Aorta (tissue), 5 donors: ENCODE measurements around the gene TSHZ2. TPM values are rescaled to one million over a fixed set of nuclear protein-coding genes. Genes with fewer than 3 reads are reported as not detected.
A peak's percentile ranks its signal among the peaks of the same experiment; 100 is the strongest.

ENCODE experiments used
- ATAC-seq: fragments of 200-7000 bp; cut with Tn5 transposase; one replicate; pipeline ENCODE4 v1.9.1; 2022; ENCODE audit warnings: moderate library complexity; ENCODE audit not compliant: low FRiP score
- DNase-seq, 2 donors: peaks; one replicate each; pipeline ENCODE4 v3.0.0-alpha.2; 2020
- H3K27ac ChIP-seq, 2 donors: one replicate each; pipeline ENCODE4 v1.5.1; 2013; ENCODE audit warnings: low read length in 2 of 2, mild to moderate bottlenecking in 2 of 2, moderate library complexity in 2 of 2, control low read depth in 1 of 2, inconsistent platforms in 1 of 2, low read depth in 1 of 2
- H3K27me3 ChIP-seq, 2 donors: one replicate each; pipeline ENCODE4 v1.6.1; 2013; ENCODE audit warnings: control low read depth in 1 of 2, low read length in 1 of 2, mild to moderate bottlenecking in 1 of 2, moderate library complexity in 1 of 2; ENCODE audit not compliant: insufficient read depth in 2 of 2, control insufficient read depth in 1 of 2
- H3K36me3 ChIP-seq, 2 donors: one replicate each; pipeline ENCODE4 v1.6.1; 2013; ENCODE audit warnings: control low read depth in 1 of 2, low read length in 1 of 2, mild to moderate bottlenecking in 1 of 2; ENCODE audit not compliant: insufficient read depth in 2 of 2, control insufficient read depth in 1 of 2
- H3K4me1 ChIP-seq, 2 donors: one replicate each; pipeline ENCODE4 v1.6.1; 2013; ENCODE audit warnings: low read length in 2 of 2, control low read depth in 1 of 2, mild to moderate bottlenecking in 1 of 2, moderate library complexity in 1 of 2; ENCODE audit not compliant: insufficient read depth in 2 of 2, control insufficient read depth in 1 of 2
- H3K4me3 ChIP-seq, 2 donors: one replicate each; pipeline ENCODE4 v1.5.1; 2013; ENCODE audit warnings: low read length in 2 of 2, control low read depth in 1 of 2, mild to moderate bottlenecking in 1 of 2
- H3K9me3 ChIP-seq: one replicate; pipeline ENCODE4 v1.6.1; 2013; ENCODE audit warnings: mild to moderate bottlenecking, low read length; ENCODE audit not compliant: control insufficient read depth
- WGBS, 2 donors: extraction: QIAGEN DNeasy Blood & Tissue Kit; methylation state at CpG; one replicate each; pipeline ENCODE4 v1.1.7; 2013; 5-methylcytosine and 5-hydroxymethylcytosine counted together
- intact Hi-C, 2 donors: fragments of 100-400 bp; cut with DNase I; formaldehyde crosslinking; loops; one replicate each; pipeline versions ENCODE4 v1.14.2 to v1.15.0; 2022
- polyA plus RNA-seq, 2 donors: library from polyadenylated mRNA; stranded (reverse); fragments of 200-250 nt; gene quantifications; one replicate each; pipeline ENCODE4 v1.2.3, GENCODE V29; 2013
- total RNA-seq, 2 donors: library from RNA; stranded (reverse); fragmentation: NEBNext Ultra II Directional; extraction: Animal tissue kit (Norgen Biotek cat#: 25700); gene quantifications; one replicate each; pipeline ENCODE4 v1.2.1, GENCODE V29; 2021
- donor health status: healthy with polysubstance abuse.
- donor health status: Bipolar disorder and iron deficiency.
- donor health status: DM: no; HTN: no; CAD: no.
- donor health status: DM: no; HTN: no; CAD: no.
- donor health status: DM: yes; HTN: yes; CAD: no.

The TSHZ2 gene
- total and polyA plus RNA-seq, 4 donors = 0.08 to 95.4 (median 13.3) TPM

DNA sequence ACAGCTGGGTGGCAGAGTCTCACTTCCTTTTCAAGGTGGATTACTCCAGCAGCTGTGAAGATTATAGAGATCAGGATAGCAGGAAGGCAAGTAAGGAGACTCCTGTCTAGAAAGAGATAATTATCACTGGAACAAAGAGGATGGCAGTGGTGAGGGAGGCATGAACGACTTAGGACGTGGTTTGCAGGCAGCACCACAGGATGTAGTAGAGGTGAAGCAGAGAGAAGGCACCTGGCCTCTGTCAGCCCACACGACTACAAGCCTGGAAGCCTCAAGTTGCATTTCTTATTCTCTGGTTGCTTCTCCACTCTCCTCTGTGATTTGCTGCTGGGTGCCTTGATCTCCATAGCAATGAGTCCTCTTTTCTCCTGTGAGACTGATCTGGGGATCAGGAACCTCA lies 62.7 kb downstream of the TSHZ2 start:
- intact Hi-C loops = no loop called here
- Histone ChIP-seq H3K9me3 (no peaks in the 10 kb centered on the region), H3K27me3 (no peaks in the 10 kb centered on the region), H3K36me3 (no peaks in the 10 kb centered on the region), H3K27ac (no peak overlapping the region), H3K4me3 (no peak overlapping the region), H3K4me1 (no peaks in the 10 kb centered on the region)
- no peak for ATAC-seq
- DNase-seq = no peak
- WGBS, 2 donors = 50 to 53% methylated on average over 3 of the region's 3 CpGs

DNA sequence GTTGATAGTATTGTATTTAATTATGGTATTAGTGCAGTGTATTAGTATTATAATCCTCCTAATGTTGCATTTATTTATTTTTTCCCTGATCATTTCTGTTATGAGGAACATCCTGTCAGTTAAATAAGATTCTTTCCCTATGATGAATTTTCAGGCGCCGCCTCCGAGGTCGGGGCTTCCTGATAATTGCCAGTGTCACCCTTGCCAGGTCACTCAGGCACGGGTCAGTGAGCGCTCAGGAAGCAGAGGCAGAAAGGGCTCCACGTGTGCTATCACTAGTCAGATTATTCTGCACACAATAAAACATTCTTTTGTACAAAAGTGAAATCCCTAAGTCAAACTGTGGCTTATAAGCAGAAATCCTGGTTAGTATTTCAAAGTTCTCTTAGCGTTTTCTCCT lies 64.8 kb downstream of the TSHZ2 start:
- H3K27ac ChIP-seq = no peak overlapping the region
- ATAC-seq = no peak
- H3K27me3 ChIP-seq = no peaks in the 10 kb centered on the region
- WGBS, 2 donors = 35 to 38% methylated on average over 8 of the region's 8 CpGs
- no peak for DNase-seq
- intact Hi-C loops = no loop called here
- H3K4me1 ChIP-seq = no peaks in the 10 kb centered on the region
- no peak overlapping the region for H3K4me3 ChIP-seq
- no peaks in the 10 kb centered on the region for H3K9me3 ChIP-seq
- no peaks in the 10 kb centered on the region for H3K36me3 ChIP-seq

DNA sequence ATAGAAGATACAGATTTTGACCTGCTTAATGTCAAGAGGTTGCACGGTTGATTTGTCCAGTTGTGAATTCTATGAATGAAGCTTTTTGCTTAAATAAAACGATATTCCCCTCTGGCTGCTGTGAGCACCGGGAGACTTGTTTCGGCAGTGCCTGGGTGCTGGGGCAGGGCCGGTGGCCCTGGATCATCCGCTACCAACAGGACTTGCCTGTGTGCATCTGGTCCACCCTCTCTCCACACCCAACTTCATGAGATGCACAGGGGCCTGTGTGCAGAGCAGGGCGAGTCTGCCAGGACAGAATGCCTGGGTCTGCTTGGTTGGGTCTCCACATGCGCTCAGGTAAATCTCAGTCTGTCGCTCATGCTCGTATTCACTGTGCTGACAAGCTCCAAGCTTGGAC lies 65.5 kb downstream of the TSHZ2 start:
- Histone ChIP-seq H3K27me3 (no peaks in the 10 kb centered on the region), H3K9me3 (no peaks in the 10 kb centered on the region), H3K27ac (no peak overlapping the region), H3K36me3 (no peaks in the 10 kb centered on the region), H3K4me3 (no peak overlapping the region), H3K4me1 (no peaks in the 10 kb centered on the region)
- no peak for DNase-seq
- intact Hi-C loops = no loop called here
- no peak for ATAC-seq
- WGBS, 2 donors = 85 to 93% methylated on average over 10 of the region's 10 CpGs

DNA sequence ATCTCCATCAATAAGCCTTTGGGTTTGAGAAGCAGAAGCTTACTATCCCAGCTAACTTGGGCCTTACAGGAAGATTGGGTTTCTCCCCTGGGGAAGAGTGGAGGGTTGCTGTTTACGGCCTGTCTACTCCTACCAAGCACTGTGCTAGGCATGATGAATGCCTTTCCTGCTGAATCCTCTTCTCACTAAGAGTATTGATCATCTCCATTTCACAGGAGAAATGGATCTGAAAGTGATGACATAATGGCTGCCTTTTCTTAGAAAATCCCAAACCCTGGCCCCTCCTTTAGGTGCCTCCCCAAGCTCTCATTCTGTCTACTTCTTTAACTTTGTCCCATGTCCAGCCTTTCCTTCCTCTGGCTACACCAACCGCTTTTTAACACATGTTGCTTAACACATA lies 66.1 kb downstream of the TSHZ2 start:
- no peaks in the 10 kb centered on the region for H3K4me1 ChIP-seq
- no peak overlapping the region for H3K27ac ChIP-seq
- no peaks in the 10 kb centered on the region for H3K36me3 ChIP-seq
- H3K4me3 ChIP-seq = no peak overlapping the region
- no peaks in the 10 kb centered on the region for H3K9me3 ChIP-seq
- DNase-seq = no peak
- ATAC-seq = no peak
- WGBS, 2 donors = 92 to 94% methylated on average over 2 of the region's 2 CpGs
- intact Hi-C loops = no loop called here
- no peaks in the 10 kb centered on the region for H3K27me3 ChIP-seq

DNA sequence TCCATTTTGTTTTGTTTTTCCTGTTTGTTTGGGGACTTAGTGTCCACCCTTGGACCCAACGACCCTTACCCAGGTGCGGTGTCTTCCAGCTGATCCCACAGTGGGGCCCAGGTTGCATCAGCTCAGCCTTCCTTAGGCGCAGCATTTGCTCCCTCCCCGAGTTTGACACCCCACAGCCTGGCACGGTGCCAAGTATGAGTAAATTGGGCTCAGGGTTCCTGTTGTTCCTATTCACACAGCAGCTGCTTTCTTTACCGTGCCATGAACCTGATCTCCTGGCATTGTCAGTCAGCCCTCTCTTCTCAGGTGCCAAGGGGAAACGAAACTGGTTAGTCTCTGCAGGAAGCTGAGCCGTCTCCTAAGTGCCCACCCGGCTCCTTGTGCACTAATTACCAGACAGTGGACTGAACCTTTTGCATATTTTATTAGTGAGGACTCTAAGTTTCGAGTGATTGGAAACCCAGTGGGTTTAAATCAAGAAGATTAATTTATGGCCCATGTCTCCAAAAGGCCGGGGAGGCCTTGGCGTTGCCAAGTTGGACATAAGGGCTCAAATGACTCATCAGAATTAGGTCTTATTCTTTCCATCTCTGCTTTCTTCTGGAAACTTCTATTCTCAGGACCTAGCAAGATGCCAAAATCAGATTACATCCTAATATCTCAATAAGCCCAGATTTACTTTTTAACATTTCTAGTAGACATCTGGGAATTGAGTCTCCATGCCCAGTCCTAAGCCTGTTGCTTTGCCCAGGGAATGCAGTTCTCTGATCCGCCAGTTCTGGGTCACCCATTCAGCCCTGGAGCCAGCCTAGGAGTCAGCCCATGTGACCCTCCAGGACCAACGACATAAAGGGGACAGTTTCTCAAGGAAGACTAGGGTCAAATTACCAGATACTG lies 68.8 kb downstream of the TSHZ2 start:
- DNase-seq (peak; percentile 54 to 82), ATAC-seq (peak; percentile 54)
- Histone ChIP-seq H3K9me3 (no peaks in the 10 kb centered on the region), H3K27me3 (no peaks in the 10 kb centered on the region), H3K27ac (no peak overlapping the region), H3K36me3 (no peaks in the 10 kb centered on the region), H3K4me1 (no peaks in the 10 kb centered on the region), H3K4me3 (no peak overlapping the region)
- intact Hi-C loops = no loop called here
- whole genome bisulfite sequencing, 2 donors = 58 to 67% methylated on average over 14 of the region's 14 CpGs

DNA sequence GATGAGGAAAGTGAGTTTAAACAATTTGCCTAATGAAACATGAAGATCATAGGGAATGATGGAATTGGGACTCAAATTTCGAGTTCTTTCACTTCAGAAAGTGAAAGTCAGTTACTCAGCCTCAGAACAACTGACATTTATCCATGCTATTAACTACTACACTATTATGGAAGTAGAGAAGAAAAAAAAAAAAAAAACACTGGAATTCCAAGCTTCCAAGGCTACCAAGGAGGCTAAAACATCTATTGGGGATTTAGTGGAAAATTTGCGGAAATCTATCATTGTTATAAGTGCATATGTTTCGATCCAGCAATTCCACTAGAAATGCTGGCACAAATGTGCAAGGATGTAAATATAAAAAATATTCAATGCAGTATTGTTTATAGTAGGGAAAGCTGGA lies 70.4 kb downstream of the TSHZ2 start:
- intact Hi-C loops = no loop called here
- no peaks in the 10 kb centered on the region for H3K36me3 ChIP-seq
- no peaks in the 10 kb centered on the region for H3K4me1 ChIP-seq
- no peak for DNase-seq
- H3K9me3 ChIP-seq = peaks cover 1% of the 10 kb centered on the region
- no peak for ATAC-seq
- WGBS, 2 donors = 52 to 66% methylated on average over 3 of the region's 3 CpGs
- H3K4me3 ChIP-seq = no peak overlapping the region
- H3K27me3 ChIP-seq = no peaks in the 10 kb centered on the region
- no peak overlapping the region for H3K27ac ChIP-seq

DNA sequence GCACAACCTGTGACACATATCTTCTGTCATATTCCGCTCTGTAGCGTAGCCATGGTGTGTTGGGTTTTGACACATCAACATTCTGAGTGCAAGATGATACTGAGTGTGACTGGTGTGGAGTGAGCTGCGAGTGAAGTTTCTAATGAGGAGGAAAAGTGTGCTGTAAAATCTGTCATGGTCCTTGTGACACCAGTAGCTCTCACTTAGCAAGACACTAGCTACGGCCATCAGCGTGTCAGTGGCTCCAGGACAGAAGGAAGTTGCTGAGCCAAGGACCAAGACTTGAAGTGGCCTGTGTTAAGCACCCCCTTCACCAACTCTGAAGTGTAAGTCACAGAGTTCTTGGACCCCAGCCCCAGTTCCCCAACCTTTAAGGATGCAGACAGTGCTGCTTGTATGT lies 72.1 kb downstream of the TSHZ2 start:
- no peaks in the 10 kb centered on the region for H3K36me3 ChIP-seq
- no peak overlapping the region for H3K4me3 ChIP-seq
- no peaks in the 10 kb centered on the region for H3K4me1 ChIP-seq
- 90% methylated on average over 5 of the region's 5 CpGs for WGBS, 2 donors
- H3K27me3 ChIP-seq = no peaks in the 10 kb centered on the region
- ATAC-seq = no peak
- DNase-seq = no peak
- peaks cover 3% of the 10 kb centered on the region for H3K9me3 ChIP-seq
- intact Hi-C loops = no loop called here
- no peak overlapping the region for H3K27ac ChIP-seq

DNA sequence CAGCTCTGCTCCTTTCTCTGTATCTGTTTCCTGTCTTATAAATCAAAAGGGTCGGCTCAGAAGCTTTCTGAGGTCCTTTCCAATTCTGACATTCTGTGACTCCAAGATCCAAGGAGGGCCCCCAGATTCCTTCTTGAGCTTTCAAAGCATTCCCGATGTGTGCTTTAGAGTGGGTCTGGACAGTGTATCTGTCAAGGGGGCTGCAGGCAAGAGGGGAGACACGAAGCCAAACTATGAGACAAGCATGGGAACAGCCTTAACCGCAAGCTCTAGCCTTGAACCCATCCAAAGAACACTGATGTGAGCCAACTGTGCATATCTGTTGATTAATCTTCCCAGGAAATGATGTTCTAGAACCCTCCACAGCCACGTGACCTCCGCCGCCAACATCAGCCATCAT lies 73.8 kb downstream of the TSHZ2 start:
- Histone ChIP-seq H3K27me3 (no peaks in the 10 kb centered on the region), H3K36me3 (no peaks in the 10 kb centered on the region), H3K4me1 (no peaks in the 10 kb centered on the region), H3K27ac (no peak overlapping the region), H3K4me3 (no peak overlapping the region), H3K9me3 (peaks cover 3% of the 10 kb centered on the region)
- DNase-seq = no peak
- intact Hi-C loops = no loop called here
- ATAC-seq = no peak
- 17 to 18% methylated on average over 7 of the region's 7 CpGs for WGBS, 2 donors

DNA sequence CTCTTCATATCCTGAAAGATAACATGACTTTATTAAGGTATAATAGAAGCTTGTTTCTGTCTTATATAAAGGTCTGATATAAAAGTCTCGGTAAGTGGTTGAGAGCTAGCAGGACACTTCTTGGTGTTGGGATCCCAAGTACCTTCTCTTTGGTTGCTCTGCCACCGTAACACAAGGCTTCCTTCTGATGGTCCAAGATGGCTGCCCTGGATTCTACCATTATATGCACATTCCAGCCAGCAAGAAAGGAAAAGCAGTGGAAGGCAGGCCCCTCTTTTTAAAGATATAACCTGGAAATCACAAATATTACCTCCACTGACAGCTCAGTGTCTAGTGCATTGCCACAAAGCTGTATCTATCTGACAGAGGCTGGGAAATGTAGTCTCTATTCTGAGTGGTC lies 75.0 kb downstream of the TSHZ2 start:
- intact Hi-C loops = no loop called here
- no peak for DNase-seq

More for the DNA sequence above, 75.0 kb downstream of the TSHZ2 start:
- WGBS, 2 donors = 98 to 100% methylated on average over 2 of the region's 2 CpGs
- Histone ChIP-seq H3K4me1 (no peaks in the 10 kb centered on the region), H3K9me3 (peaks cover 3% of the 10 kb centered on the region), H3K27ac (no peak overlapping the region), H3K4me3 (no peak overlapping the region), H3K36me3 (no peaks in the 10 kb centered on the region), H3K27me3 (no peaks in the 10 kb centered on the region)
- ATAC-seq = no peak
